Activated gamma-delta T cell (primary cell): ENCODE data around the gene PTTG1IP.

Experiments
- DNase-seq: peaks from one replicate; lab custom pipeline; 2025; lab: John Stamatoyannopoulos, UW

PTTG1IP gene

DNA sequence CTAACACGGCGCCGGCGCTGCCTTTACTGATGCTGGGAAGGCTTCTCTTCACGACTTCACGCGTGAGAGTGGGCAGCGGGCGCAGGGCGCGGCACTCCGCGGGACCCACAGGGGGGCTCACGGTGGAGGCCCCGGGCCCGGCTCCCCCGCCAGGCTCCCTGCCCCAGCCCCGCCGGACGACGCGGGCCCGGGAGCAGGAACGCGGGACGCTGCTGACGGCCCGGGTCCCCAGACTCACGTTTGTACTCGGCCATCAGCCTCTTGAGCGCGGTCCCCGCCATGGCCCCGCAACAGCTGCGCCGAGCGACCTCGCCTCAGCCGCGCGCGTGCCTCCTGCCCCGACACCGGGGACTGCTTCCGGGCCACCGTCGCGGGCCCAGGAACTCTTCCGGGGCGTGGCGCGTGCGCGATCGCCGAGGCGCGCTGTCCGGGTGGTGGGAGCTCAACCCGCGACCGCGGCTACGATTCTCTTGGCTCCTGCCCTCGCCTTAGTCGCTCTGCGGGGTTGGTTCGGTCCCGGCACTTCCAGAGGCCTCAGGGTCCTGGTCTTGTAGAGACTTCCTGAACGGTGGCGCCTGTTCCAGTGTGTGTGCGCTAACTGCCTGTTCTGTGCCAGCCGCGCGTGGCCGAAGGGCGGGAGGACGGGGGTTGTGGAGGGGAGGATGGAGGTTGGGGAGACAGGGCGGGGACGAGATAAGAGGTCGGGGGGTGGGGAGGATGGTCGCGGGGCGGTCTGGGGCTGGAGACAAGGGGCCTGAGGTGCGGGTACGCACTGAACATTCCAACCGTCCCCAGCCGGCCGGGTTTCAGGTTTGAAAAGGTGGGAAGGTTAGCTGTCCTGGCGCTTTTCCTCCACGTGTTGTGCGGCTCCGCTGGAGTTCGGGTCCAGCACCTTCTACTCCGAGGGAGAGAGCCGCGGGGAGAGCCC, 71.8 kb downstream of the PTTG1IP start, which contains the start of gene UBE2G2:
Gene UBE2G2 (minus strand): TSS at position 353 of the 928 bp plus-strand sequence. CDS start 72 bp downstream, at position 281.
- DNase-seq = peak; percentile 74

DNA sequence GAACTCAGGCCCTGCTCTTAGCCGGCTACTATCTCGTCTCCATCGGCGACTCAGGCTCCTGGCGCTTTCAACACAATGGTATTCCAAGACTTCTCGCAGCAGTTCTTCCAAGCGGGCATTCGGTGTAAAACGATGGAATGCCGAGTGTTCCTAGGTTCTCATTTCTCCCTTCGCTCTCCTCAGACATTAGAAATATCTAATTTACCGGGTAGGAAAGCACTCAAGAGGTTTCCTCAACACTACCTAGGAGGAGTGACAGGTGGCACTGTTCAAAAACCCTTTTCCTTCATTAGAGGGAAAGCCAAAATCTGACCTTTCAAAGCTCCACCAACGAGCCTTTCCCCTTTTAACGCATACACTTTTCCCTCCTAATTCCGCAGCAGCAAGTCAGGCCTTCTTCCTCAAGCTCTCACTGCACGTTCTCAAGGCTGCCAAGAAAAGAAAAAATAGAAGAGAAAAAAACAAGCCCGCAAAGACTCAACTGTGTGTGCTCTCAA, 72.5 kb downstream of the PTTG1IP start:
- no peak for DNase-seq

DNA sequence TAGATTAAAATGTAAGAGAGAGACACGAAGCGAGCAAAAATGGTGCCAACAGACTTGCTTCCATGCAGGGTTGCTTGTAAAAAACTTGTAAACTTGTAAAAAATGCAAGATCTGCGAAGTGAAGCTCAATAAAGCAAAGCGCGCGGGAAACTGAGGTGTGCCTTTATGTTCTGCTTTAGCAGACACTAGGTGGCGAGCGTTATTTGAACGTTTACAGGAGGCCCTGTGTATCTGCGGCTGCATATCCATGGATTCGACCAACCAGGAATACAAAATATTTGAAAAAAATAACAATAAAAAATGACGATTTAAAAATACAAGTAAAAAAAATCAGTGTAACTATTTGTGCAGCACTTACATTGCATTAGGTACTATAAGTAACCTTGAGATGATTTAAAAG, 73.4 kb downstream of the PTTG1IP start:
- no peak for DNase-seq

DNA sequence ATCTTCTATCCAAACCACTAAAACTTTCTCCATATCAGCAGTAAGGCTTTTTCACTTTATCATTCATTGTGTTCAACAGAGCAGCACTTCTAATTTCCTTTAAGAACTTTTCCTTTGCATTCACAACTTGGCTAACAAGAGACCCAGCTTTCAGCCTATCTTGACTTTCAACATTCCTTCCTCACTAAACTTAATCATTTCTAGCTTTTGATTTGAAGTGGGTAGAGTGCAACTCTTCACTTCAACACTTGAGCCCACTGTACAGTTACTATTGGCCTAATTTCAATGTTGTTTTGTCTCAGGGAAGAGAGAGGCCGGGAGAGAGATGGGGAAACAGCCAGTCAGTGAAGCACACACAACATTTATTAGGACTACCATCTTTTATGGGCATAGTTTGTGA, 73.8 kb downstream of the PTTG1IP start:
- no peak for DNase-seq
